Coronary artery (tissue), 2 donors: Measurements from ENCODE around the gene UGGT2.
A peak's percentile ranks its signal among the peaks of the same experiment; 100 is the strongest.
"Not testable (repeated sequence)": the region's sequence is repeated elsewhere in the genome, so short reads cannot be mapped to it uniquely, and the experiment has no call there.

Experiments used
- DNase-seq: peaks from one replicate; pipeline ENCODE4 v3.0.0-alpha.2; 2017; ENCODE audit warnings: low spot score
- H3K27ac ChIP-seq, 2 donors: fragments of 200-600 bp; sonication (generic); one replicate each; pipeline ENCODE4 v1.5.1; 2016 to 2019
- H3K4me3 ChIP-seq: fragments of 200-600 bp; sonication (generic); 2 replicates; pipeline ENCODE4 v1.5.1; 2016; ENCODE audit warnings: mild to moderate bottlenecking, moderate library complexity
- CTCF ChIP-seq: fragments of 200-600 bp; sonication (generic); IDR thresholded peaks from one replicate; pipeline ENCODE4 v1.5.1; 2019; ENCODE audit warnings: antibody characterized with exemption

Gene UGGT2

DNA sequence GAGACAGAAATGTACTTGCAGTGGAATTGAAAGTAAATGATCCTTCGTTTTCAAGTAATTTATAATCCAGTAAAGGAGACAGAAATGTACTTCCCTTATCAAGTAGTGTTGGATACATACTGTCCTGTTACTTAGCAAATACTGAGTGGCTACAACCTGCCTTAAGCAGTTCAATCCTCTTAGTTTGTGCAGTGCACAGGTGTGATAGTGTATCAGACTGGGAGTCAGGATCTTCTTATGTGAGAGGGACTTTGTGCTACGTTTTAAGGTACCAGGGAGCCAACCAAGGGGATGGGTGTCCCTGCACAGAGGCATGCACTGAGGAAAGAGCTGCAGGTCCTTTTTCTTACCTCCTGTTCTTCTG, 265.1 kb downstream of the UGGT2 start:
- H3K27ac ChIP-seq: no peak overlapping the region
- DNase-seq: no peak
- H3K4me3 ChIP-seq: no peak overlapping the region
- no peak for TF ChIP-seq CTCF

- H3K4me3 ChIP-seq: no peak overlapping the region
- no peak for TF ChIP-seq CTCF
- no peak overlapping the region for H3K27ac ChIP-seq
- no peak for DNase-seq
These were observed 265.7 kb downstream of the UGGT2 start for GRCh38 chr13:95787356-95788099.

DNA sequence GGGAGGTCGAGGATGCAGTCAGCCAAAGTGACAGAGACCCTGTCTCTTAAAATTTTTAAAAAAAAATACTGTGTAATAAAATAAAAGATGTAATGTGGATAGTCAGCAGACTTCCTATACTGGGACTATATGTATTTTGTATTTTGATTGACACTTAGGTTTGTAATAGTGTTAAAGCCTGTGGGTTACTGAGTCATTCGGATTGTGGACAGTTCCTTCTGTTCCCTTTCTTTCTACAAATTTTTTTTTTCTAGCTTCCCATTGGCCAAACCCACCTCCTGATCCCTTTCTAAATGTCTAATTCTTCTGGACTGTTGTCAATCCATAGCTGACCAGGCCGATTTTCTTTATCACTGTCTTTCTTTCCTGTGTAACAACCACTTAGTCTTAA, 268.3 kb downstream of the UGGT2 start:
- no peak for TF ChIP-seq CTCF
- peak overlapping the region in 1 of 2 donors; percentile 24 for H3K27ac ChIP-seq
- no peak for DNase-seq
- H3K4me3 ChIP-seq: no peak overlapping the region

- DNase-seq: no peak
- no peak for TF ChIP-seq CTCF
- Histone ChIP-seq H3K27ac (peak overlapping the region in 1 of 2 donors; percentile 24), H3K4me3 (no peak overlapping the region)
These were observed 268.9 kb downstream of the UGGT2 start for GRCh38 chr13:95784161-95784899.

GRCh38 chr13:95783747-95784146, 269.5 kb downstream of the UGGT2 start:
- no peak overlapping the region for H3K27ac ChIP-seq
- no peak overlapping the region for H3K4me3 ChIP-seq
- no peak for TF ChIP-seq CTCF
- no peak for DNase-seq

GRCh38 chr13:95781940-95782339, 271.3 kb downstream of the UGGT2 start:
- not testable (repeated sequence) for H3K27ac ChIP-seq, H3K4me3 ChIP-seq, DNase-seq

- DNase-seq: no peak
- no peak for TF ChIP-seq CTCF
- Histone ChIP-seq H3K27ac (no peak overlapping the region), H3K4me3 (no peak overlapping the region)
These were observed 272.2 kb downstream of the UGGT2 start for GRCh38 chr13:95781016-95781415.
